Measurements from ENCODE around the gene POC1B. TPM values are rescaled to one million over a fixed set of nuclear protein-coding genes. Genes with fewer than 3 reads are reported as not detected.

POC1B gene
- total RNA-seq, 4 donors from 2014 or later = 7.3 to 8.9 (median 7.8) TPM

- in situ Hi-C loops (cut with MboI; ENCODE audit: low sequenced_read_pairs in 4 of 4) = loop anchor here in 2 of 4 donors (10.0 to 25.0 kb wide), 2 partner anchors 48 to 1365 kb away; partner anchors contain the start of genes GALNT4 (in 1 of the 2) and POC1B (in 1 of the 2)
- no peak for TF ChIP-seq POLR2A (IDR thresholded peaks at IDR 0.05)
- TF ChIP-seq, protein P1, sequence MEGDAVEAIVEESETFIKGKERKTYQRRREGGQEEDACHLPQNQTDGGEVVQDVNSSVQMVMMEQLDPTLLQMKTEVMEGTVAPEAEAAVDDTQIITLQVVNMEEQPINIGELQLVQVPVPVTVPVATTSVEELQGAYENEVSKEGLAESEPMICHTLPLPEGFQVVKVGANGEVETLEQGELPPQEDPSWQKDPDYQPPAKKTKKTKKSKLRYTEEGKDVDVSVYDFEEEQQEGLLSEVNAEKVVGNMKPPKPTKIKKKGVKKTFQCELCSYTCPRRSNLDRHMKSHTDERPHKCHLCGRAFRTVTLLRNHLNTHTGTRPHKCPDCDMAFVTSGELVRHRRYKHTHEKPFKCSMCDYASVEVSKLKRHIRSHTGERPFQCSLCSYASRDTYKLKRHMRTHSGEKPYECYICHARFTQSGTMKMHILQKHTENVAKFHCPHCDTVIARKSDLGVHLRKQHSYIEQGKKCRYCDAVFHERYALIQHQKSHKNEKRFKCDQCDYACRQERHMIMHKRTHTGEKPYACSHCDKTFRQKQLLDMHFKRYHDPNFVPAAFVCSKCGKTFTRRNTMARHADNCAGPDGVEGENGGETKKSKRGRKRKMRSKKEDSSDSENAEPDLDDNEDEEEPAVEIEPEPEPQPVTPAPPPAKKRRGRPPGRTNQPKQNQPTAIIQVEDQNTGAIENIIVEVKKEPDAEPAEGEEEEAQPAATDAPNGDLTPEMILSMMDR (IDR thresholded peaks at IDR 0.05 in 4 of 5, conservative IDR thresholded peaks at IDR 0.05 in 1 of 5) = no peak
- ATAC-seq = no peak
Observed at GRCh38 chr12:89476904-89477595, 48.8 kb downstream of the POC1B start.

GRCh38 chr12:89476232-89476631, 49.6 kb downstream of the POC1B start:
- TF ChIP-seq, protein P1 (IDR thresholded peaks at IDR 0.05 in 4 of 5, conservative IDR thresholded peaks at IDR 0.05 in 1 of 5) = no peak
- no peak for TF ChIP-seq POLR2A (IDR thresholded peaks at IDR 0.05)
- DNase-seq (no peak), ATAC-seq (no peak)
- Histone ChIP-seq H3K4me3 (no peak overlapping the region), H3K9me3 (no peaks in the 10 kb centered on the region), H3K4me1 (no peaks in the 10 kb centered on the region), H3K27me3 (no peaks in the 10 kb centered on the region), H3K36me3 (no peaks in the 10 kb centered on the region), H3K27ac (no peak overlapping the region)
- intact Hi-C loops (cut with DNase I; ENCODE audit: low total_unique reads) (no loop called here), in situ Hi-C loops (cut with MboI; ENCODE audit: low sequenced_read_pairs in 4 of 4) (loop anchor here in 2 of 4 donors (10.0 to 25.0 kb wide), 2 partner anchors 49 to 1364 kb away; partner anchors contain the start of genes GALNT4 (in 1 of the 2) and POC1B (in 1 of the 2))

More at GRCh38 chr12:89476904-89477595, 48.8 kb downstream of the POC1B start:
- no peaks in the 10 kb centered on the region for H3K4me1 ChIP-seq
- intact Hi-C loops (cut with DNase I; ENCODE audit: low total_unique reads) = no loop called here
- no peak for DNase-seq
- H3K27ac ChIP-seq = no peak overlapping the region
- H3K9me3 ChIP-seq = no peaks in the 10 kb centered on the region
- no peaks in the 10 kb centered on the region for H3K27me3 ChIP-seq
- H3K36me3 ChIP-seq = no peaks in the 10 kb centered on the region
- H3K4me3 ChIP-seq = no peak overlapping the region

GRCh38 chr12:89475203-89475990, 50.5 kb downstream of the POC1B start:
- Histone ChIP-seq H3K9me3 (no peaks in the 10 kb centered on the region), H3K4me1 (no peaks in the 10 kb centered on the region), H3K27ac (no peak overlapping the region), H3K4me3 (no peak overlapping the region), H3K36me3 (no peaks in the 10 kb centered on the region), H3K27me3 (no peaks in the 10 kb centered on the region)
- ATAC-seq = no peak
- no peak for DNase-seq
- in situ Hi-C loops (cut with MboI; ENCODE audit: low sequenced_read_pairs in 4 of 4) = loop anchor here in 2 of 4 donors (10.0 to 25.0 kb wide), 2 partner anchors 49 to 1363 kb away; partner anchors contain the start of genes GALNT4 (in 1 of the 2) and POC1B (in 1 of the 2)
- intact Hi-C loops (cut with DNase I; ENCODE audit: low total_unique reads) = no loop called here
- TF ChIP-seq, protein P1 (IDR thresholded peaks at IDR 0.05 in 4 of 5, conservative IDR thresholded peaks at IDR 0.05 in 1 of 5) = no peak
- TF ChIP-seq POLR2A (IDR thresholded peaks at IDR 0.05) = no peak

DNA sequence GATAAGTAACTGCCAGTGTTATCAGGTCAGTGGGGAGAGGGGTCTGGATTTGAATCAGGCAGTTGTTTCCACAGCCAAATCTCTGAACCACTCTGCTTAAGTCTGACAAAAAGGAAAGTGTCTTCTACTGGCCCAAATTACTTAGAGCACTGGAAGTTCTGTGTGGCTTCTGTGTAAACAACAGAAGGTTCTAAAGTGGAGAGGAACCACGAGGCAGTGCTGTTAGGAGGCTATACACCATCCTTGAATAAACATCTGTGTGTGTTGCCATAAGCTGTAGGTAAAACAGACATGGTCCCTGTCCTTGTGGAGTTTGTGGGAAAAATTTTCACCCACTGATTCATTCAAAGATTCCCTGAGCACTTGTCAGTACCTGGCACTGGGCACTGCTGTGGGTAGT, 51.2 kb downstream of the POC1B start:
- ATAC-seq (no peak), DNase-seq (no peak)
- H3K9me3 ChIP-seq = no peaks in the 10 kb centered on the region
- in situ Hi-C loops (cut with MboI; ENCODE audit: low sequenced_read_pairs in 4 of 4) = loop anchor here (5.0 to 25.0 kb wide), 4 partner anchors 50 to 1362 kb away; partner anchors contain the start of genes POC1B (in 2 of the 4) and GALNT4 (in 1 of the 4)
- H3K4me1 ChIP-seq = no peaks in the 10 kb centered on the region
- no peaks in the 10 kb centered on the region for H3K27me3 ChIP-seq
- H3K27ac ChIP-seq = no peak overlapping the region
- no peak overlapping the region for H3K4me3 ChIP-seq
- no peaks in the 10 kb centered on the region for H3K36me3 ChIP-seq
- no peak for TF ChIP-seq POLR2A (IDR thresholded peaks at IDR 0.05)
- TF ChIP-seq, protein P1 (IDR thresholded peaks at IDR 0.05 in 4 of 5, conservative IDR thresholded peaks at IDR 0.05 in 1 of 5) = no peak
- intact Hi-C loops (cut with DNase I; ENCODE audit: low total_unique reads) = no loop called here
